Right atrium auricular region (tissue), 2 donors: ENCODE data around the gene UBAC1. TPM values are rescaled to one million over a fixed set of nuclear protein-coding genes. Genes with fewer than 3 reads are reported as not detected.

ENCODE experiments used
- DNase-seq: peaks from one replicate; pipeline ENCODE4 v3.0.0-alpha.2; 2019; ENCODE audit warnings: low spot score
- H3K27ac ChIP-seq, 2 donors: fragments of 200-600 bp; sonication (generic); 1 replicate in 1 of 2; 2 replicates in 1 of 2; pipeline ENCODE4 v1.5.1; 2016 to 2019
- H3K27me3 ChIP-seq, 2 donors: fragments of 200-600 bp; sonication (generic); one replicate each; pipeline versions ENCODE4 v1.5.1 to v1.6.0; 2017 to 2019
- H3K36me3 ChIP-seq: fragments of 200-600 bp; sonication (generic); one replicate; pipeline ENCODE4 v1.5.1; 2016
- H3K4me1 ChIP-seq, 2 donors: fragments of 200-600 bp; sonication (generic); one replicate each; pipeline versions ENCODE4 v1.5.1 to v1.6.0; 2017 to 2019
- H3K4me3 ChIP-seq, 2 donors: fragments of 200-600 bp; sonication (generic); 1 replicate in 1 of 2; 2 replicates in 1 of 2; pipeline ENCODE4 v1.5.1; 2017 to 2019; ENCODE audit warnings: mild to moderate bottlenecking in 1 of 2, moderate library complexity in 1 of 2
- H3K9me3 ChIP-seq, 2 donors: fragments of 200-600 bp; sonication (generic); one replicate each; pipeline ENCODE4 v1.5.1; 2019
- total RNA-seq, 2 donors: library from RNA; depleted of rRNA; stranded (reverse); fragments of >200 nt; gene quantifications; one replicate each; pipeline ENCODE4 v1.1.0, GENCODE V29; 2016
- TF ChIP-seq, protein P1 (sequence below), 2 donors: fragments of 200-600 bp; sonication (generic); IDR thresholded peaks; one replicate each; pipeline ENCODE4 v1.5.1; 2019; ENCODE audit warnings: antibody characterized with exemption in 2 of 2

Gene UBAC1
- total RNA-seq, 2 donors from 2014 or later: 58.6 to 76.9 TPM

GRCh38 chr9:136003411-136004218 lies 42.4 kb upstream of the UBAC1 start:
- H3K9me3 ChIP-seq: no peaks in the 10 kb centered on the region
- no peak for DNase-seq
- H3K27me3 ChIP-seq: no peaks in the 10 kb centered on the region
- TF ChIP-seq, protein P1, sequence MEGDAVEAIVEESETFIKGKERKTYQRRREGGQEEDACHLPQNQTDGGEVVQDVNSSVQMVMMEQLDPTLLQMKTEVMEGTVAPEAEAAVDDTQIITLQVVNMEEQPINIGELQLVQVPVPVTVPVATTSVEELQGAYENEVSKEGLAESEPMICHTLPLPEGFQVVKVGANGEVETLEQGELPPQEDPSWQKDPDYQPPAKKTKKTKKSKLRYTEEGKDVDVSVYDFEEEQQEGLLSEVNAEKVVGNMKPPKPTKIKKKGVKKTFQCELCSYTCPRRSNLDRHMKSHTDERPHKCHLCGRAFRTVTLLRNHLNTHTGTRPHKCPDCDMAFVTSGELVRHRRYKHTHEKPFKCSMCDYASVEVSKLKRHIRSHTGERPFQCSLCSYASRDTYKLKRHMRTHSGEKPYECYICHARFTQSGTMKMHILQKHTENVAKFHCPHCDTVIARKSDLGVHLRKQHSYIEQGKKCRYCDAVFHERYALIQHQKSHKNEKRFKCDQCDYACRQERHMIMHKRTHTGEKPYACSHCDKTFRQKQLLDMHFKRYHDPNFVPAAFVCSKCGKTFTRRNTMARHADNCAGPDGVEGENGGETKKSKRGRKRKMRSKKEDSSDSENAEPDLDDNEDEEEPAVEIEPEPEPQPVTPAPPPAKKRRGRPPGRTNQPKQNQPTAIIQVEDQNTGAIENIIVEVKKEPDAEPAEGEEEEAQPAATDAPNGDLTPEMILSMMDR (IDR thresholded peaks at IDR 0.05): no peak
- peak overlapping the region in 1 of 2 donors; percentile 51 for H3K27ac ChIP-seq
- no peaks in the 10 kb centered on the region for H3K36me3 ChIP-seq
- peaks cover 0 to 29% of the 10 kb centered on the region in 2 donors for H3K4me1 ChIP-seq
- H3K4me3 ChIP-seq: no peak overlapping the region

DNA sequence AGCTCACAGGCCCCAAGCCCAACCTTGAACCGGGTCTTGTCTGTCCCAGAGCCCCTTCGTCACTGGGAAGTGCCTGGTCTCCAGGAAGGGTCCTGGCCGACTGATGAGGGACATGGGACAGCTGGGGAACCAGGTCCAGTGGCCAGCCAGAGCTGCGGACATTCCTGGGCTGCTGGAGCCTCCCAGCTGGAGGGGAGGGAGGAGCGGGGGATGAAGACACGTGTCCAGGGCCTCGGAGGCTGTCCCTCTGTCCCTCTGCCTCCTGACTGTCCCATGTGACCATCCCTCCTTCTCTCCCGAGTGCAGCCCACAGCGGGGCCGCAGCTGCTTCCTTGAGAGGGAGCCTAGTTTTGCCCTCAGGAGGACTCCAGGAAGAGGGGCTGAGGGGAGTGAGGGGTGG lies 41.7 kb upstream of the UBAC1 start:
- Histone ChIP-seq H3K4me3 (no peak overlapping the region), H3K36me3 (no peaks in the 10 kb centered on the region), H3K9me3 (no peaks in the 10 kb centered on the region), H3K4me1 (peaks cover 0 to 27% of the 10 kb centered on the region in 2 donors), H3K27ac (peak overlapping the region in 1 of 2 donors; percentile 51), H3K27me3 (no peaks in the 10 kb centered on the region)
- DNase-seq: no peak
- TF ChIP-seq, protein P1 (IDR thresholded peaks at IDR 0.05): no peak

- TF ChIP-seq, protein P1 (IDR thresholded peaks at IDR 0.05): no peak
- no peaks in the 10 kb centered on the region for H3K9me3 ChIP-seq
- DNase-seq: no peak
- no peak overlapping the region for H3K4me3 ChIP-seq
- no peaks in the 10 kb centered on the region for H3K36me3 ChIP-seq
- H3K27me3 ChIP-seq: no peaks in the 10 kb centered on the region
- peaks cover 0 to 27% of the 10 kb centered on the region in 2 donors for H3K4me1 ChIP-seq
- no peak overlapping the region for H3K27ac ChIP-seq
Measured at GRCh38 chr9:136002215-136002614, 41.0 kb upstream of the UBAC1 start.

DNA sequence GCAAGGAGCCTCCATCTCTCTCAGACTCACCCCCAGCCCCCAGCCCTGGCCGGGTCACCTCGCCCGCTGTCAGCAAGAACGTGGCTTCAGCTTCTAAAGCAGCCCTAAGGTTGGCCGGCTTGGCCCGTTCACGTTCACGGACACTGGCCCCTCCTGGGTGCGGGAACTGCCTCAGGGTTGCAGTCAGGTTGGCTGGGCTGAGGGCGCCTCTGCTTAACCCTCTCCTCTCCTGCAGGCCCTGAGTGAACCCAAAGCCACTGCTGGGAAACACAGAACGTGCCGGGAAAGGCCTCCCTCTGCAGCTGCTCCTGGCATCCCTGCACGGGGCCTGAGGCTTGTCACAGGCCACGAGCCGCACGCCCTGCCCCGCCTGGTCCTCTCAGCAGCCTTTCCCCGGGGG lies 40.1 kb upstream of the UBAC1 start:
- Histone ChIP-seq H3K27me3 (no peaks in the 10 kb centered on the region), H3K9me3 (no peaks in the 10 kb centered on the region), H3K36me3 (no peaks in the 10 kb centered on the region), H3K4me3 (no peak overlapping the region), H3K27ac (no peak overlapping the region), H3K4me1 (peaks cover 0 to 27% of the 10 kb centered on the region in 2 donors)
- TF ChIP-seq, protein P1 (IDR thresholded peaks at IDR 0.05): no peak
- no peak for DNase-seq

DNA sequence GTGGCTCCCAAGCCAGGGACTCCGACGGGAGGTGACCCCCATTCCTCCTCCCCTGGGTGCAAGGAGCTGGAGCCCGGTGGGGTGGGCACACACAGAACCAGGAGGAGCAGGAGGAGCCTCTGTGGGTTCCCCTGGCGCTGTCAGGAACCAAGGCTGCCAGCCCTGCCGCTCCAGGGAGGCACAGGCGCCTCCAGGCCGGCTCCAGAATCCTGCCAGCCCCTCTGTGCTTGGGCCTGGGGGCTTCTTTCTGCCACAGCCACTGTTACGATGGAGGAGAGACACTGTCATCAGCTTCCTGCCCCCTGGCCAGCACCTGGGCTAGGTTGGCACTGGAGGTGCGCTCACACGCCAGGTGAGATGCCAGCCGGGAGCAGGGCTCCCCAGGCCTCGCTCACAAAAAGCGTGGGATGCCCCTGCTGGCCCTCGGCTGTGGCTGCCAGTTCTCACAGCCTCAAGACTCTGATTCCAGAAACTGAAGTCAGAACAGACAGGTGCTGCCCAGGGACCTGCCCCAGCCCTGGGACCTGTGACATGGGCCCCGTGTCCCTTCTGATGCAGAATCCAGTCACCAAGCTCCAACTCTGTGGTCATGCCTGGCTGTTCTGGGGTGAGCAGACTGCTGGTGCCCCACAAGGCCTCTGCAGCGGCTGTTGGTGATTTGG lies 37.4 kb upstream of the UBAC1 start:
- Histone ChIP-seq H3K9me3 (no peaks in the 10 kb centered on the region), H3K4me3 (no peak overlapping the region), H3K27me3 (no peaks in the 10 kb centered on the region), H3K4me1 (peaks cover 0 to 18% of the 10 kb centered on the region in 2 donors), H3K36me3 (no peaks in the 10 kb centered on the region), H3K27ac (no peak overlapping the region)
- no peak for DNase-seq
- TF ChIP-seq, protein P1 (IDR thresholded peaks at IDR 0.05): no peak
